Activated CD4-positive, alpha-beta T cell treated with anti-CD3 and anti-CD28 coated beads, Interleukin-2, amount 10 ng/mL, durations not matched to agents 24 days and 14 days (primary cell): ENCODE results near the gene SMTNL2. TPM values are rescaled to one million over a fixed set of nuclear protein-coding genes. Genes with fewer than 3 reads are reported as not detected.
"Not testable (repeated sequence)": the region's sequence is repeated elsewhere in the genome, so short reads cannot be mapped to it uniquely, and the experiment has no call there.

ENCODE experiments used
- DNase-seq: peaks from one replicate; pipeline ENCODE4 v3.0.0; 2022
- H3K27ac Mint-ChIP-seq: one replicate; pipeline ENCODE4 v1.8.0; 2022; ENCODE audit warnings: mild to moderate bottlenecking, mixed read lengths
- H3K27me3 Mint-ChIP-seq: one replicate; pipeline ENCODE4 v1.8.0; 2022; ENCODE audit warnings: mixed read lengths
- H3K36me3 Mint-ChIP-seq: one replicate; pipeline ENCODE4 v1.8.0; 2022; ENCODE audit warnings: low read depth, mild to moderate bottlenecking, mixed read lengths
- H3K4me1 Mint-ChIP-seq: one replicate; pipeline ENCODE4 v1.8.0; 2021; ENCODE audit warnings: mixed read lengths
- H3K4me3 Mint-ChIP-seq: one replicate; pipeline ENCODE4 v1.8.0; 2022; ENCODE audit warnings: mild to moderate bottlenecking, moderate library complexity, mixed read lengths
- H3K9me3 Mint-ChIP-seq: one replicate; pipeline ENCODE4 v1.8.0; 2021; ENCODE audit warnings: mixed read lengths
- intact Hi-C: fragments of 100-400 bp; cut with micrococcal nuclease; formaldehyde crosslinking; loops from one replicate; pipeline ENCODE4 v1.15.1; 2023
- total RNA-seq: library from RNA; stranded (reverse); gene quantifications from 2 replicates; pipeline ENCODE4 v1.2.3, GENCODE V29; 2022

Gene SMTNL2
- total RNA-seq, 1 donor from 2014 or later: not detected

GRCh38 chr17:4622375-4622774, 38.0 kb downstream of the SMTNL2 start:
- H3K36me3 Mint-ChIP-seq: no peaks in the 10 kb centered on the region
- H3K9me3 Mint-ChIP-seq: no peaks in the 10 kb centered on the region
- peaks cover 35% of the 10 kb centered on the region for H3K27me3 Mint-ChIP-seq
- intact Hi-C loops: no loop called here
- no peak overlapping the region for H3K27ac Mint-ChIP-seq
- no peak for DNase-seq
- H3K4me1 Mint-ChIP-seq: peaks cover 6% of the 10 kb centered on the region
- H3K4me3 Mint-ChIP-seq: no peak overlapping the region

DNA sequence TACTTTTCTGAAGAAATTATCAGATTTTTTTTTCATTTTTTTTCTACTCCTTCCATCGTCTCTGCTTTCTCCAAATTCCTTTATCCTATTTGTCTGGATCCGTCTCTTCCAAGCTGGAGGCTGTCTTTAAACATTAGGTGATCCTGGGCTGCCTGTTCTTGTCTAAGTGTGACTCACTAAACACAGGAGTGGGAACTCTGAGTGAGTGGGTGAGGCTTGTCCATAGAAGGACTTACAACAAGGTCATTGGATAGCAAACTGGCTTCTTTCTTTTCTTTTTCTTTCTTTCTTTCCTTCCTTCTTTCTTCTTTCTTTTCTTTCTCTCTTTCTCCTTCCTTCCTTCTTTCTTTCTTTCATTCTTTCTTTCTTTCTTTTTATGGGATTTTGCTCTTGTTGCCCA, 38.9 kb downstream of the SMTNL2 start:
- no peak for DNase-seq
- no peak overlapping the region for H3K27ac Mint-ChIP-seq
- peaks cover 37% of the 10 kb centered on the region for H3K27me3 Mint-ChIP-seq
- intact Hi-C loops: no loop called here
- H3K4me1 Mint-ChIP-seq: peaks cover 6% of the 10 kb centered on the region
- H3K36me3 Mint-ChIP-seq: no peaks in the 10 kb centered on the region
- no peak overlapping the region for H3K4me3 Mint-ChIP-seq
- no peaks in the 10 kb centered on the region for H3K9me3 Mint-ChIP-seq

GRCh38 chr17:4624451-4624911, 40.2 kb downstream of the SMTNL2 start:
- intact Hi-C loops, H3K4me3 Mint-ChIP-seq, H3K36me3 Mint-ChIP-seq, H3K27ac Mint-ChIP-seq, H3K4me1 Mint-ChIP-seq, DNase-seq, H3K9me3 Mint-ChIP-seq: not testable (repeated sequence)
- H3K27me3 Mint-ChIP-seq: peaks cover 37% of the 10 kb centered on the region

GRCh38 chr17:4625181-4625617, 40.9 kb downstream of the SMTNL2 start:
- Mint-ChIP-seq H3K36me3 (no peaks in the 10 kb centered on the region), H3K9me3 (no peaks in the 10 kb centered on the region), H3K4me1 (peaks cover 6% of the 10 kb centered on the region), H3K27ac (no peak overlapping the region), H3K4me3 (no peak overlapping the region), H3K27me3 (peaks cover 37% of the 10 kb centered on the region)
- intact Hi-C loops: no loop called here
- DNase-seq: no peak

GRCh38 chr17:4626734-4627256, 42.5 kb downstream of the SMTNL2 start:
- intact Hi-C loops: loop anchor here (1.0 to 2.0 kb wide), 2 partner anchors 60 to 206 kb away; no protein-coding TSS in a partner anchor
- H3K27ac Mint-ChIP-seq: no peak overlapping the region
- H3K9me3 Mint-ChIP-seq: no peaks in the 10 kb centered on the region

DNA sequence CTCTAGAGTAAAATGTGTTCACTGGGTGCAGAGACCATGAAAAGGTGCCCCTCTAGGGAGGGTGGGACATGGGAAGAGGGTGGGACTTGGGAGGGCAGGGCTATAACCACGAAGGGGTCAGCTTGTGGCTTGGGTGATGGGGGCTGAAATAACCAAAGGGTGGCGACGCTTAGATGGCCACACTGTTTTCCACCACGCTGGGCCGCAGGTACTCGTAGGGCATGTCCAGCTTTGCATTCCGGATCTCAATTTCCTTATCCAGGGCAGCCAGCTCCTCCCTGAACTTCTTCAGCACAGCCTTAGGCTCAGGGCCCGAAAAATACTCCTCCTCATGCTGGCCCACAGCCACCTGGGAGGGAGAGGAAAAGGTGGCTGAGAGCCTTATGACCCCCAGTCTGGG, 47.1 kb downstream of the SMTNL2 start:
- intact Hi-C loops: no loop called here
- Mint-ChIP-seq H3K27me3 (peaks cover 39% of the 10 kb centered on the region), H3K27ac (no peak overlapping the region), H3K36me3 (no peaks in the 10 kb centered on the region), H3K4me1 (peaks cover 10% of the 10 kb centered on the region), H3K4me3 (no peak overlapping the region), H3K9me3 (peaks cover 3% of the 10 kb centered on the region)
- DNase-seq: no peak

More at GRCh38 chr17:4626734-4627256, 42.5 kb downstream of the SMTNL2 start:
- Mint-ChIP-seq H3K4me1 (peaks cover 6% of the 10 kb centered on the region), H3K36me3 (no peaks in the 10 kb centered on the region), H3K4me3 (no peak overlapping the region), H3K27me3 (peaks cover 39% of the 10 kb centered on the region)
- no peak for DNase-seq

DNA sequence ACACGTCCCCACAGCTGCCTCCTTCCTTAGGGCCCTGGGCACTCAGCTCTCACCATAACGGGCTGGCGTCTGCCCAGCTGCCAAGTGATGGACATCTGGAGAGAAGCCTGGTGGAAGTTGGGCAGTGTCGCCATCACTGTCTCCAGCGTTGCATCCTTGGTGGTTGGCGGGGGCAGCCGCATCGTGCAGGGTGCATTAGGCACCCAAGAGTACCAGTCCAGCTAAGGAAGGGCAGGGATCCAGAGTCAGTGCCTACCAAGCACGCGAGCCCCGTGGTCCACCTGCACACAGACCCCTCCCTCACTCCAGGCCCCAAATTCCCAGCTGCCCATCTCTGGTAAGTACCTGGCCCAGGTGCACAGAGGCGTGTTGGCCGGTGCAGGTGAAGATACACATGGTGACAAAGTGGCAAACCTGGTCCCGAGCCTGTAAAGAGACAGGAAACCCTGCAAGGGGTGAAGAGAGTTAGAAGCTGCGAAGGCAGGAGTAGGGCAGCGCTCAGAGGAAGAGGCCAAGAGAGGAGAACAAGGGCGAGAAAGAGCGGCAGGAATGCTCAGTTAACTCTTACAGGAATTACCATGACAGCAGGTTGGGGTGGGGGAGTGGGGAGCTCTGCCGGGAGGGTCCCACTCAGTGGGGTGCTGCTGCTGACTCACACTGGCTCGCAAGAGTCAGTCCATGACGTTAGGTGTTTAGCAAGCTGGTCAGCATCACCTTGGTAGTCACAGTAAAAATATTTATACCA, 47.7 kb downstream of the SMTNL2 start:
- H3K27ac Mint-ChIP-seq: no peak overlapping the region
- intact Hi-C loops: no loop called here
- no peak overlapping the region for H3K4me3 Mint-ChIP-seq
- peaks cover 3% of the 10 kb centered on the region for H3K9me3 Mint-ChIP-seq
- H3K36me3 Mint-ChIP-seq: no peaks in the 10 kb centered on the region
- H3K4me1 Mint-ChIP-seq: peaks cover 14% of the 10 kb centered on the region
- peaks cover 40% of the 10 kb centered on the region for H3K27me3 Mint-ChIP-seq
- DNase-seq: no peak

GRCh38 chr17:4632581-4632920, 48.2 kb downstream of the SMTNL2 start:
- Mint-ChIP-seq H3K27me3 (peaks cover 40% of the 10 kb centered on the region), H3K27ac (no peak overlapping the region), H3K36me3 (no peaks in the 10 kb centered on the region), H3K9me3 (peaks cover 3% of the 10 kb centered on the region), H3K4me3 (no peak overlapping the region), H3K4me1 (peaks cover 14% of the 10 kb centered on the region)
- DNase-seq: no peak
- intact Hi-C loops: no loop called here

DNA sequence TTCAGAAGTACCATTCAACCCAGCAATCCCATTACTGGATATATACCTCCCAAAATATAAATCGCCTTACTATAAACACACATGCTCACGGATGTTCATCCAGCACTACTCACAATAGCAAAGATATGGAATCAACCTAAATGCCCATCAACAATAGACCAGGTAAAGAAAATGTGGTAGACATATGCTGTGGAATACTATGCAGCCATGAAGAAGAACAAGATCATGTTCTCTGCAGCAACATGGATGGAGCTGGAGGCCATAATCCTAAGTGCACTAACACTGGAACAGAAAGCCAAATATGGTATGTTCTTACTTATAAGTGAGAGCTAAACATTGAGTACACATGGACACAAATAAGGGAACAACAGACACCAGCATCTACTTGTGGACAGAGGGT, 49.3 kb downstream of the SMTNL2 start:
- H3K27ac Mint-ChIP-seq: no peak overlapping the region
- intact Hi-C loops: no loop called here

DNA sequence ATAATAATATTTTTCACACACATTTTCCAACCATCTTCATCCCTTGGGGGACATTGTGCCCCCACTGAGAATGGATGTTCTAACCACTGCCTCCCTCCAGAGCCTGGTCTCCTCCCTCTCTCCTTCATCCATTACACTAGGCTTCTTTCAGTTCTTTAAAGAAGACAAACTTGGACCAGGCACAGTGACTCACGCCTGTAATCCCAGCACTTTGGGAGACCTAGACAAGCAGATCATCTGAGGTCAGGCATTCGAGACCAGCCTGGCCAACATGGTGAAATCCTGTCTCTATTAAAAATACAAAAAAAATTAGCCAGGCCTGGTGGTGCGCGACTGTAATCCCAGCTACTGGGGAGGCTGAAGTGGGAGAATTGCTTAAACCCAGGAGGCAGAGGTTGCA, 50.6 kb downstream of the SMTNL2 start:
- Mint-ChIP-seq H3K4me1 (peaks cover 19% of the 10 kb centered on the region), H3K9me3 (peaks cover 3% of the 10 kb centered on the region), H3K27ac (no peak overlapping the region), H3K4me3 (no peak overlapping the region), H3K36me3 (no peaks in the 10 kb centered on the region), H3K27me3 (peaks cover 54% of the 10 kb centered on the region)
- no peak for DNase-seq
- intact Hi-C loops: loop anchor here (5.0 kb wide), 1 partner anchor 73 kb away; the partner anchor contains the start of gene GGT6

More for the DNA sequence above, 49.3 kb downstream of the SMTNL2 start:
- H3K4me1 Mint-ChIP-seq: peaks cover 15% of the 10 kb centered on the region
- no peaks in the 10 kb centered on the region for H3K36me3 Mint-ChIP-seq
- H3K4me3 Mint-ChIP-seq: no peak overlapping the region
- peaks cover 3% of the 10 kb centered on the region for H3K9me3 Mint-ChIP-seq
- H3K27me3 Mint-ChIP-seq: peaks cover 45% of the 10 kb centered on the region
- DNase-seq: no peak

GRCh38 chr17:4635823-4636375, 51.6 kb downstream of the SMTNL2 start:
- peaks cover 19% of the 10 kb centered on the region for H3K4me1 Mint-ChIP-seq
- no peak overlapping the region for H3K27ac Mint-ChIP-seq
- H3K9me3 Mint-ChIP-seq: peaks cover 3% of the 10 kb centered on the region
- H3K27me3 Mint-ChIP-seq: peaks cover 58% of the 10 kb centered on the region
- no peaks in the 10 kb centered on the region for H3K36me3 Mint-ChIP-seq
- intact Hi-C loops: loop anchor here (5.0 kb wide), 1 partner anchor 74 kb away; the partner anchor contains the start of gene GGT6
- DNase-seq: no peak
- H3K4me3 Mint-ChIP-seq: peak overlapping the region; percentile 23

- Mint-ChIP-seq H3K27ac (no peak overlapping the region), H3K36me3 (no peaks in the 10 kb centered on the region), H3K27me3 (peaks cover 61% of the 10 kb centered on the region), H3K4me1 (peaks cover 21% of the 10 kb centered on the region), H3K9me3 (peaks cover 3% of the 10 kb centered on the region), H3K4me3 (peak overlapping the region; percentile 23)
- DNase-seq: no peak
- intact Hi-C loops: loop anchor here (5.0 kb wide), 1 partner anchor 74 kb away; the partner anchor contains the start of gene GGT6
Observed at GRCh38 chr17:4636474-4637100, 52.3 kb downstream of the SMTNL2 start.

DNA sequence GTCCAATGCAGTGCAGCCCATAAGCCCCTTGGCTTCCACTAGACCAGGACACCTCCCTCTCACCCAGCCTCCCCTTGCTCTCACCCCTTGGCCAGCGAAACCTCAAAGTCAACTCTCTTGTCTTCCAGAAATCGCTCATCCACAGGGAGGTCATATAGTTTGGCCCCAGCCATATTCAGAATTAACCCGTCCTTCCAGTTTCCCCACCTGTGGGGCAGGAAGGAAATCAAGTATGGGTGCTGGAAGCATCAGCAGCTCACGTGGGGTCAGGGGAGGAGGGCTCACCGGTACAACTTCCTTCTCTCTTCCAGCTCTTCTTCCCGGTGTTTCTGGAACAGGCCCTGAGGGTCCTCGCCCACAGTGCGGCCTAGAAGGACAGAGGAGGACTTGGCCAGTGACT, 54.4 kb downstream of the SMTNL2 start:
- DNase-seq, H3K36me3 Mint-ChIP-seq, H3K27ac Mint-ChIP-seq, H3K9me3 Mint-ChIP-seq: not testable (repeated sequence)
- intact Hi-C loops: loop anchor here (5.0 kb wide), 1 partner anchor 76 kb away; the partner anchor contains the start of gene GGT6
- Mint-ChIP-seq H3K4me3 (peak overlapping the region; percentile 65), H3K4me1 (peaks cover 24% of the 10 kb centered on the region), H3K27me3 (peaks cover 77% of the 10 kb centered on the region)
